Measurements from ENCODE around the gene HYAL3.

- no peak for TF ChIP-seq CTCF (IDR thresholded peaks at IDR 0.05)
- TF ChIP-seq POLR2A (IDR thresholded peaks at IDR 0.05), result peak in 1 of 2 donors; percentile 32
Measured at GRCh38 chr3:50264964-50265485, 34.2 kb downstream of the HYAL3 start.

Data from Peyer's patch (tissue), 4 donors.